HG03159 (cell line): Measurements from ENCODE around the gene LMBR1L.

Source experiments
- ATAC-seq: cut with Tn5 transposase; IDR thresholded peaks from one replicate; pipeline ENCODE4 v1.9.1; 2021; ENCODE audit warnings: mild to moderate bottlenecking, moderate library complexity; ENCODE audit not compliant: unreplicated experiment

Gene LMBR1L

GRCh38 chr12:49121047-49121696 is 10.5 kb upstream of the LMBR1L start:
- ATAC-seq = no peak

GRCh38 chr12:49111206-49111605 is 559 bp upstream of the LMBR1L start:
- ATAC-seq = no peak

- ATAC-seq = no peak
Measured at GRCh38 chr12:49109641-49110463, 795 bp downstream of the LMBR1L start.

- no peak for ATAC-seq
Measured at GRCh38 chr12:49108958-49109404, 1.7 kb downstream of the LMBR1L start.

GRCh38 chr12:49105504-49106084 is 5.1 kb downstream of the LMBR1L start:
- ATAC-seq = no peak

- ATAC-seq = no peak
Measured at GRCh38 chr12:49104822-49105221, 5.8 kb downstream of the LMBR1L start.

- no peak for ATAC-seq
Measured at GRCh38 chr12:49100380-49100779, 10.3 kb downstream of the LMBR1L start.

GRCh38 chr12:49098703-49099102 is 11.9 kb downstream of the LMBR1L start:
- no peak for ATAC-seq

GRCh38 chr12:49098035-49098451 is 12.6 kb downstream of the LMBR1L start:
- ATAC-seq = no peak

- ATAC-seq = no peak
Measured at GRCh38 chr12:49097381-49097780, 13.3 kb downstream of the LMBR1L start.

- no peak for ATAC-seq
Measured at GRCh38 chr12:49094975-49095365, 15.7 kb downstream of the LMBR1L start.

GRCh38 chr12:49094160-49094974 is 16.3 kb downstream of the LMBR1L start, which contains the start of gene DHH:
Gene DHH, minus strand, starts transcription at chr12:49094801. Its CDS starts 289 bp downstream, at chr12:49094512.
- no peak for ATAC-seq

GRCh38 chr12:49093792-49094159 is 16.9 kb downstream of the LMBR1L start:
- ATAC-seq = no peak

- no peak for ATAC-seq
Measured at GRCh38 chr12:49092816-49093406, 17.7 kb downstream of the LMBR1L start.

- ATAC-seq = no peak
Measured at GRCh38 chr12:49092086-49092815, 18.4 kb downstream of the LMBR1L start.

GRCh38 chr12:49091836-49092085 is 18.9 kb downstream of the LMBR1L start:
- no peak for ATAC-seq

- ATAC-seq = no peak
Measured at GRCh38 chr12:49091056-49091835, 19.4 kb downstream of the LMBR1L start.

- no peak for ATAC-seq
Measured at GRCh38 chr12:49089821-49090773, 20.6 kb downstream of the LMBR1L start.
